Measurements from ENCODE around the gene ZCCHC7.

DNA sequence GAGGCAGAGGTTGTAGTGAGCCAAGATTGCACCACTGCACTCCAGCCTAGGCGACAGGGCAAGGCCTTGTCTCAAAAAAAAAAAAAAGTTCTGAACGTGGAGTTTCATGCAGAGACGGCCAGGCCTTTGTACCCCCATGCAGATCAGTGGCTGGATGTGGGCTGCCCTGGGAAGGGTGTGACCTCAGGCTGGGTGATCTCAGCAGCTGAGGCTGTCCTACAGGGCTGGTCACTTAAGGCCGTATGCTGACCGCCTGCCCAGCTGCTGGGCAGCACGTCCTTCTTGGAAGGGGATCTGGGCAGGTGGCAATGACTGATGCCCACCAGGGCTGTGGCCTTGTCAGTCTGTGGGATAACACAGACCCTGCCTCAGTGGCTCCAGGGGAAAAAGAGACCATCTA, 264.9 kb downstream of the ZCCHC7 start:
- TF ChIP-seq, protein P1, sequence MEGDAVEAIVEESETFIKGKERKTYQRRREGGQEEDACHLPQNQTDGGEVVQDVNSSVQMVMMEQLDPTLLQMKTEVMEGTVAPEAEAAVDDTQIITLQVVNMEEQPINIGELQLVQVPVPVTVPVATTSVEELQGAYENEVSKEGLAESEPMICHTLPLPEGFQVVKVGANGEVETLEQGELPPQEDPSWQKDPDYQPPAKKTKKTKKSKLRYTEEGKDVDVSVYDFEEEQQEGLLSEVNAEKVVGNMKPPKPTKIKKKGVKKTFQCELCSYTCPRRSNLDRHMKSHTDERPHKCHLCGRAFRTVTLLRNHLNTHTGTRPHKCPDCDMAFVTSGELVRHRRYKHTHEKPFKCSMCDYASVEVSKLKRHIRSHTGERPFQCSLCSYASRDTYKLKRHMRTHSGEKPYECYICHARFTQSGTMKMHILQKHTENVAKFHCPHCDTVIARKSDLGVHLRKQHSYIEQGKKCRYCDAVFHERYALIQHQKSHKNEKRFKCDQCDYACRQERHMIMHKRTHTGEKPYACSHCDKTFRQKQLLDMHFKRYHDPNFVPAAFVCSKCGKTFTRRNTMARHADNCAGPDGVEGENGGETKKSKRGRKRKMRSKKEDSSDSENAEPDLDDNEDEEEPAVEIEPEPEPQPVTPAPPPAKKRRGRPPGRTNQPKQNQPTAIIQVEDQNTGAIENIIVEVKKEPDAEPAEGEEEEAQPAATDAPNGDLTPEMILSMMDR (conservative IDR thresholded peaks at IDR 0.05; ENCODE audit: low read depth in 2 of 2) = no peak
- no peak for TF ChIP-seq EZH2 (IDR thresholded peaks at IDR 0.05; ENCODE audit: low read depth, unreplicated experiment)
- TF ChIP-seq POLR2AphosphoS5 (IDR thresholded peaks at IDR 0.05; ENCODE audit: low read depth) = no peak
- no peak for TF ChIP-seq JUNB (IDR thresholded peaks at IDR 0.05; ENCODE audit: unreplicated experiment)
